DND-41 (cell line): ENCODE data around the gene FNDC3B.

Experiments used
- ATAC-seq: fragments of 200-7000 bp; cut with Tn5 transposase; 3 replicates; pipeline ENCODE4 v1.9.1; 2021; ENCODE audit warnings: low read depth; ENCODE audit not compliant: insufficient read depth
- DNase-seq: peaks from one replicate; pipeline ENCODE4 v3.0.0-alpha.2; 2020
- H2AFZ ChIP-seq: 2 replicates; pipeline ENCODE4 v1.6.0; 2012; ENCODE audit warnings: low read depth, low read length
- H3K27ac ChIP-seq: 2 replicates; pipeline ENCODE4 v1.5.1; 2012; ENCODE audit warnings: low read length, inconsistent platforms
- H3K27me3 ChIP-seq: fragments of 200-600 bp; sonication (generic); 2 replicates; pipeline ENCODE4 v1.6.0; 2012; ENCODE audit warnings: low read length, mild to moderate bottlenecking, inconsistent platforms; ENCODE audit not compliant: insufficient read depth, poor library complexity
- H3K36me3 ChIP-seq: 2 replicates; pipeline ENCODE4 v1.5.1; 2012; ENCODE audit warnings: low read length, inconsistent platforms; ENCODE audit not compliant: insufficient read depth
- H3K4me1 ChIP-seq: 2 replicates; pipeline ENCODE4 v1.5.1; 2012; ENCODE audit warnings: mild to moderate bottlenecking, low read length; ENCODE audit not compliant: insufficient read depth
- H3K4me2 ChIP-seq: 2 replicates; pipeline ENCODE4 v1.6.0; 2012; ENCODE audit warnings: mild to moderate bottlenecking, moderate library complexity, low read length, inconsistent platforms; ENCODE audit not compliant: insufficient read depth
- H3K4me3 ChIP-seq, 2 experiments: fragments of 200-600 bp in 1 of 2; shearing (Covaris generic) in 1 of 2; 2 replicates each; pipeline ENCODE4 v1.5.1; 2012 to 2016; ENCODE audit warnings: inconsistent platforms in 2 of 2, low read length in 2 of 2, mild to moderate bottlenecking in 2 of 2, low read depth in 1 of 2, moderate library complexity in 1 of 2
- H3K79me2 ChIP-seq: 2 replicates; pipeline ENCODE4 v1.6.0; 2012; ENCODE audit warnings: low read length, inconsistent platforms; ENCODE audit not compliant: insufficient read depth
- H3K9ac ChIP-seq: 2 replicates; pipeline ENCODE4 v1.6.0; 2012; ENCODE audit warnings: low read depth, mild to moderate bottlenecking, inconsistent platforms, low read length, moderate library complexity
- H3K9me3 ChIP-seq: 2 replicates; pipeline ENCODE4 v1.5.1; 2012; ENCODE audit warnings: low read length, moderate library complexity, mild to moderate bottlenecking, inconsistent platforms; ENCODE audit not compliant: insufficient read depth, severe bottlenecking
- H4K20me1 ChIP-seq: 2 replicates; pipeline ENCODE4 v1.6.0; 2012; ENCODE audit warnings: low read length; ENCODE audit not compliant: insufficient read depth
- CTCF ChIP-seq: IDR thresholded peaks from 2 replicates; pipeline ENCODE4 v1.5.1; 2012; ENCODE audit warnings: borderline replicate concordance, low read length, moderate library complexity, mild to moderate bottlenecking; ENCODE audit not compliant: poor library complexity, severe bottlenecking; ENCODE audit errors: extremely low read depth
- EZH2 ChIP-seq: IDR thresholded peaks from 3 replicates; pipeline ENCODE4 v1.6.1; 2012; ENCODE audit warnings: borderline replicate concordance, low read depth, mild to moderate bottlenecking, moderate library complexity, low read length, inconsistent platforms; ENCODE audit not compliant: severe bottlenecking

FNDC3B gene

DNA sequence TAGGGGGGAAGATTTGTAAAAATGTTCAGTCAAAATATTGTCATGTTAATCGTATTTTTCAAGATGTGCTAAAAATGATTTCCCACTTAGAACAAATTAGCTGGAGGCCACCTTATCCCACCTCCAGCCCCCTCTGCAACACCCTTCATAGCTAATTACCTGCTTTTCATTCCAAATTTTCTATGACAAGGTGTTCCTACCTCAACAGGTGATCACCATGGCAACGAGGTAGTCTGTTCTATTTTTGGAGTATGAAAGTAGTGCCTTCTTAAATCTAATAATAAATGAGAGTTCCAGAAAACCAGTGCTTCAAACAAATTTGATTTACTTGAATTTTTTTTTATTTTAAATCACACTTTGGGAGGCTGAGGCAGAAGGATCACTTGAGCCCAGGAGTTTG is 149.8 kb downstream of the FNDC3B start:
- H3K27ac ChIP-seq = no peak overlapping the region
- no peak overlapping the region for H3K4me2 ChIP-seq
- H4K20me1 ChIP-seq = no peaks in the 10 kb centered on the region
- no peak overlapping the region for H3K4me3 ChIP-seq
- ATAC-seq (no peak), DNase-seq (no peak)
- H3K27me3 ChIP-seq = no peaks in the 10 kb centered on the region
- no peaks in the 10 kb centered on the region for H3K36me3 ChIP-seq
- no peak overlapping the region for H3K9ac ChIP-seq
- H3K9me3 ChIP-seq = no peaks in the 10 kb centered on the region
- TF ChIP-seq CTCF = no peak
- no peak for TF ChIP-seq EZH2
- H3K79me2 ChIP-seq = no peaks in the 10 kb centered on the region
- H3K4me1 ChIP-seq = no peaks in the 10 kb centered on the region
- H2AFZ ChIP-seq = no peak overlapping the region

DNA sequence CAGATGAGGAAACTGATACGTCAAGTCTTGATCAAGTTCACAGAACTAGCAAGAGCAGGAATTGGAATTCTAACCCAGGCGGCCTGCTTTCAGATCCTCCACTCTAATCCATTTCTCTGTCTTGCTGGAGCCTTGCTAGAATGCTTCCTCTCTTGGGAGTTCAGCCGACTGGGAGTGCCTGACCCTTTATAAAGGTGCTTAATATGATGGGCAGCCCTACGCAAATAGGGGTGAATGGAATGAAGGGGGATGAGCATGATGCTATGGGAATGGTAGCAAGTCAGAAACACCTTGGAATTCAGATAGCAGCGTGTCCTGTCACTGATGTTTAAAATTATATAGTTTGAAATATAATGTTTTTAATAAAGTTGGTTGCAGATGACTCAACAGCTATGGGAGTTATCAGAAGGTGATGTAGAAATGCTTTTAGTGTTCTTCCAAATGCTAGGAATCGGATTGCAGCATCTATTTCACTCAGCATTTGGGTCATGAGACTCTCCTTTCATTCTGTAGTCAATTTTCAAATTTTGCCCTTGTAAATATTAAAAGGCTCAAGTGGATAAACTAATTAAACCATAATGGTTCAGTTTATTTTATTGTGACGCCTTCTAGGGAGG is 150.7 kb downstream of the FNDC3B start:
- Histone ChIP-seq H3K9ac (no peak overlapping the region), H3K4me3 (no peak overlapping the region), H2AFZ (no peak overlapping the region), H3K4me1 (no peaks in the 10 kb centered on the region), H3K27ac (no peak overlapping the region), H3K79me2 (no peaks in the 10 kb centered on the region), H3K36me3 (no peaks in the 10 kb centered on the region), H4K20me1 (no peaks in the 10 kb centered on the region), H3K9me3 (no peaks in the 10 kb centered on the region), H3K4me2 (no peak overlapping the region), H3K27me3 (no peaks in the 10 kb centered on the region)
- ATAC-seq (no peak), DNase-seq (no peak)
- TF ChIP-seq EZH2 (no peak), CTCF (no peak)

DNA sequence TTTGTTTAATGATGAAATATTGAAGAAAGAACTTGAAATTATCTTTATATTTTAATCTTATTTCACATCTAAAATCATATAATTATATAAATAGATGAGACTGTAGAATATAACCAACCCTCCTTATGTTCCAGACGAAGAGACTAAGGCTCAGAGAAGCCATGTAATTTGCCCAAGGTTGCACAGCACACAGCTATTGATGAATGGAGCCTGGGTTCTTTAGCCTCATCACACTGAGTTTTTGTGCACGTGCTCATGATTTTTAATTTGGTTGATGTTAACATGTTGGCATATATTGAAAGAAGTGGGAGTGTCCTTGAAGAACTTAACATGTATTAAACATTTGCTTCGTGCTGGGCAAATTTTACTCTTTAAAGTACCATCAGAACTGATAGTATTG is 151.6 kb downstream of the FNDC3B start:
- no peaks in the 10 kb centered on the region for H3K79me2 ChIP-seq

More for the DNA sequence above, 151.6 kb downstream of the FNDC3B start:
- Histone ChIP-seq H3K27ac (no peak overlapping the region), H3K36me3 (no peaks in the 10 kb centered on the region), H3K9me3 (no peaks in the 10 kb centered on the region), H2AFZ (no peak overlapping the region), H4K20me1 (no peaks in the 10 kb centered on the region), H3K27me3 (no peaks in the 10 kb centered on the region), H3K4me3 (no peak overlapping the region), H3K9ac (no peak overlapping the region), H3K4me2 (no peak overlapping the region), H3K4me1 (no peaks in the 10 kb centered on the region)
- DNase-seq (no peak), ATAC-seq (no peak)
- TF ChIP-seq EZH2 (no peak), CTCF (no peak)
